Stimulated activated CD4-positive, alpha-beta T cell treated with anti-CD3 and anti-CD28 coated beads, Interleukin-4, amount 100 ng/mL, for 24 hours (primary cell): ENCODE results near the gene GPALPP1.
"Not testable (repeated sequence)": the region's sequence is repeated elsewhere in the genome, so short reads cannot be mapped to it uniquely, and the experiment has no call there.

Source experiments
- DNase-seq: peaks from one replicate; pipeline ENCODE4 v3.0.0-alpha.2; 2020

The GPALPP1 gene, protein sequence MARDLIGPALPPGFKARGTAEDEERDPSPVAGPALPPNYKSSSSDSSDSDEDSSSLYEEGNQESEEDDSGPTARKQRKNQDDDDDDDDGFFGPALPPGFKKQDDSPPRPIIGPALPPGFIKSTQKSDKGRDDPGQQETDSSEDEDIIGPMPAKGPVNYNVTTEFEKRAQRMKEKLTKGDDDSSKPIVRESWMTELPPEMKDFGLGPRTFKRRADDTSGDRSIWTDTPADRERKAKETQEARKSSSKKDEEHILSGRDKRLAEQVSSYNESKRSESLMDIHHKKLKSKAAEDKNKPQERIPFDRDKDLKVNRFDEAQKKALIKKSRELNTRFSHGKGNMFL

DNA sequence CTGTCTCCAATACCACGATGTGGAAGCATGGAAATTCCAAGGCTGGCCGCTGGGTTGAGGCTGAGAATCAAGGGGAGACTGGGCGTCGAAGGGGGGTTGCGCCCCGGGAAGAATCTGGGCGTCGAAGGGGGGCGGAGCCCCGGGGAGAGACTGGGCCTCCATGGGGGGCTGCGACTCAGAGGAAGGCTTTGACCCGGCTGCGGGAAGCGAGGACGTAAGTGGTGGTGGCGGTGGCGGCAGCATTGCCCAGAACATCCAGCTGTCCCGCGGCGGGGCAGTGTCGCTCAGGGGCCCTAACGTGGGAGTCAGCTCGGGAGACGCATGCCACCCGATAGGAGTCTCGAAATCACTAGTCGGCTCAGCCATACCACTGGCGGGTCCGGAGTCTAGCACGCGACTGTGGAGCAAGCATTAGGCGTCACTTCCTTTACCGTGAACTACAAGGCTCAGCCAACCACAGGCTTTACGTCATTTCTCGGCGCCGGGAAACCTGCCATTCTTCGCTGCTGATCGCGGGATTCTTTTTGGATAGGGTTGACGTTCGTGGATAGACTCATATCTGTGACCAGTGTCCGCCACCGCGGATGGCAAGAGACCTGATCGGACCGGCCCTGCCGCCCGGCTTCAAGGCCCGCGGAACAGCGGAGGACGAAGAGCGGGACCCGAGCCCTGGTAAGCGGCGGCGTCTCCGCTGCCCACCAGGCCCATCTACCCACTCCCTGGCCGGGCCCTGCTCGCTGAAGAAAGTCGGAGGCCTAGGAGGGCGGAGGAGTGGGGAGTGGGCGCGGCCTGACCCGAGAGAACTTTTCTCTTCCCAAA lies at the start of gene GPALPP1, which contains the start of gene NUFIP1:
Gene GPALPP1 (plus strand): TSS at position 468 of the 819 bp plus-strand sequence. CDS start 117 bp downstream, at position 585.
Gene NUFIP1 (minus strand): TSS at position 401 of the 819 bp plus-strand sequence. CDS start 35 bp downstream, at position 366.
- peak; percentile 94 for DNase-seq

DNA sequence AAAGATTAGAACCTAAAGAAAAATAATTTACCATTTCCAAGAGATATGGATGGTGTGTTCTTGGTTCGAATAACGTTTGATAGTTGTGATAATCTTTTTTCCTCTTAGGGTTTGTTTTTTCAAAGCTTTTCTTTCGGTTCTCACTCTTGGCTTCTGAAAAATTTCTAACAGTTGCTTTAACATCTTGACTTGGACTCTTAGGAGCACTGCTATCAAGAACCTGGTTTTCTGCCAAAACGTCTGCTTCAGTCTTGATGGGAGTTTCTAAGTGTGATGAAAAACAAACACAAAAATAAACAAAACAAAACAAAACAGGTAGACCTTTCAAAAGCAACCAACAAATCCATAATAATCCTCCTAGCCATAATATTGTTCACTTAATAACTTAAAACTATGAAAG lies 45.9 kb upstream of the GPALPP1 start:
- DNase-seq, result not testable (repeated sequence)

- DNase-seq, result no peak
These were observed 38.2 kb upstream of the GPALPP1 start for GRCh38 chr13:44951184-44951583.

- no peak for DNase-seq
These were observed 36.7 kb upstream of the GPALPP1 start for GRCh38 chr13:44952671-44953070.

DNA sequence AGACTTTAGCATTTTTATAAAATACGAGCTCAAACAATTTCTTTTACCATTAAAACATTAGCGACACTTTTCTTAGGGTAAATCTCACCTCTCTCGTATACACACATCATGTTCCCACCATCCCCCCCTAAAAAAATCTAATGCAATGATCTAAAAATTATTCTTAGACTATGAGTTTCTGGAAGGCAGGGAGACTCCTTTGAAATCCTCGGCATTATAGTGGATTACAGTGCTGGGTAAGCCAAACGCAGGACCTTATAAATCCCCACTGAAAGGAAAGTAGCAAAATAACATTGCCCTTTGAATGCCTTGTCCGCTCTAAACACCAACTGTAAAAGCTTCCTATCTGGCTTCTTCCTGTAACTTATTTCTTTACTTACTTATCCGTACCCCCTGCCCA lies 35.1 kb upstream of the GPALPP1 start:
- no peak for DNase-seq

DNA sequence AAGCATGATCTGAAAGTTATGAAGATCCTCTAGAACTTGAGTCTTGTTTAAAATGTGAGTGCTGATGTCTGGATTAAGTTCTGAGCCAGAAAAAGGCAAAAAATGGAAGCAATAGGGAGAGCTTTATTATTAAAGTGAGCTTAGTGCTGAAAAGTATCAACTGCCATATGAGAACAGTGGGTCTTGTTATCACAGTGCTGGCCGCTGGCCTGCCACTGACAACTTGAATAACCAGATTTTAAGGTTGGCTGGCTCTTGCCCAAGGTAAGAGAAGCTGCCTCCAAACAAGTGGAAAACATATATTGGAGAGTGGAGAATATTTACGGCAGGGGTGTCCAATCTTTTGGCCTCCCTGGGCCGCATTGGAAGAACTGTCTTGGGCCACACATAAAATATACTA lies 33.9 kb upstream of the GPALPP1 start:
- no peak for DNase-seq

DNA sequence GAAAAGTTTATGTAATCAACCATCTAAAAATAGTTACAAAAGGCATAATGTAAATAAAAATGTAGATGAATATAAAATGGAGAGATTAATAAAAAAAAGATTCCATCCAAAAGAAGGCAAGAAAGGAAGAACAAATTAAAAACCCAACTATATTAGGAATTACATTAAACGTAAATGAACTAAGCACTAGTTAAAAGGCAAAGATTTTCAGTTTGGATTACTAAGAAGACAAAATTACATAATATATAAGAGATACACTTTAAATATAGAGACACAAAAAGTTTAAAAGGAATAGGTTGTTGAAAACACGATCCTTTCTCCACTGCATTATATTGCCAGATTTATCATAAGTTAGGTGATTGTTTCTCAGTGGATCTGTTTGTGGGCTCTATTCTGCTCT lies 27.3 kb upstream of the GPALPP1 start:
- DNase-seq, result no peak

GRCh38 chr13:44967704-44968433 lies 21.5 kb upstream of the GPALPP1 start:
- no peak for DNase-seq

- no peak for DNase-seq
These were observed 20.9 kb upstream of the GPALPP1 start for GRCh38 chr13:44968434-44968815.

DNA sequence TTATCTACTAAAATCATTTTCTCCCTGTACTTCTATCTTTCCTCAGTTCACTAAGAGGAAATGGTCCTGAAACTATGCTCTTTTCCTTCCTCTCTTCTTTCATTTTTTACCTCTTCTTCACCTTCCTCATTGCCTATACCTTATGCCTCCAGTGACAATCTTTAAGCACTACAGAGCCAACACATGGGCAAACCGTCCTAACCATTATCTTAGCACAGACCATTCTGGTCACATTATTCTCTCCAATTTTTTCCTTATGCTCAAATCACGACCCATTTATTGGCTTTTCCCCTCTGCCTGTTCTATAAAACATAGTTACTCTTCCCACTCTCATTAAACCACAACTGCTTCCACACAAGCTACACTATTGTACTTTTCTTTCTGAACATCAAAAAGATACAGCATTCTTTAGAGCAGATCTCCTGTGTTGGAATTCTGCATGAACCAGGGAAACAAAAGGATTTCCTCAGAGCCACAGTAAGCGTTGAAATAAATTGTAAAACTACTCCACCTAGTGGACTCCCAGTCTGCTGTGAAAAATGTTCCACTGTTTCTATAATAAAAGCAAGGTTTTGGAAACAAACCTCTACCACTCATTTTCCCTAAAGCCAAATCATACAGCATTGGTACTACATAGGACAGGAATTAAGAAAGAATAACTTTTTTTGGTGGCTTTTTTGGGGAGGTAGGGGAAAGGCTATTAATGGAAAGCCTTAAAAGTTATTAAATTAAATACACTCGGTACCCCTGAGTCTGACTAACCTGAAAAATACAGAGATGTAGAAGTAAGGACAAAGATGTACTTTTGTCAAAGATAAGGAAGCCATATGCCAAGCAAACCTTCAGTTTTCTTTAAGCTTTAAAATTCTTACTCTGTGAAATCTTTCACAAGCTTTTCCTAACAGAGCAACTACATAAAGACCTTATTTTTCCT lies 19.5 kb upstream of the GPALPP1 start:
- DNase-seq, result no peak

DNA sequence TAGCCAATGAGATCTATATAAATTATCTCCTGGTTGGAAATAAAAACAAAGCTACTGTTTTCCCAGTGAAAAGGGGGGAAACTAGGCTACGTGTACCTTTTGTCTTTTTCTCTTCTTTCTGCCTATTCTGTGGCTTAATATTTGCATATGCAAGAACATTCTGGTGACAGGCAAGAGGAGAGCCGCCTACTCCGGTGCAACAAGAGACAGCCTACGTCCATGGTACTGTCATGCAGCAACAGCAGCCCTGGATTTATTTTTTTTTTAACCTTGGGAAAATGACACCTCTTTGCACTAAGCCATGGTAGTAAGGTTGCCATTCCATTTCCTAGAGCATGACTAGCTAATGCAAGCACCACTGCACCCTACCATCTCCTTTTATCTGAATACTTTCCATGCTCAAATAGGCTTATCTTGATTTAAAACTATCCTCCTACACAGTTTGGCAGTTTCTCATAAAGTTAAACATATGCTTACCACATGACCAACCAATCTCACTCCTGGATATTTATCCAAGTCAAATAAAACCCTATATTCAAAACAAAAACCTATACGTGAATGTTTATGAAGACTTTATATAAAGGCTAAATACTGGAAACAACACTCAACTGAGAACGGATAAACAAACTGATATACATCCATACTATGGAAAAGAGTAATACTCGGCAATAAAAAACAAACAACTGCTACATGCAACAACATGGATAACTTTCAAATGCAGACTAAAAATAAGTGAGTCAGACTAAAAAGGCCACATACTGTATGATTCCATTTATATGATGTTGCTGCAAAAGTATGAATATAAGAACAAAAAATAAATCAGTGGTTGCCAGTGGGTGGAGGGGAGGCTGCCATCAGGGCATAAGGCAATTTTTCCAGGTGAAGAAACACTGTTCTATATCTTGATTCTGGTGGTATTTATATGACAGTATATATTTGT lies 17.4 kb upstream of the GPALPP1 start:
- no peak for DNase-seq

DNA sequence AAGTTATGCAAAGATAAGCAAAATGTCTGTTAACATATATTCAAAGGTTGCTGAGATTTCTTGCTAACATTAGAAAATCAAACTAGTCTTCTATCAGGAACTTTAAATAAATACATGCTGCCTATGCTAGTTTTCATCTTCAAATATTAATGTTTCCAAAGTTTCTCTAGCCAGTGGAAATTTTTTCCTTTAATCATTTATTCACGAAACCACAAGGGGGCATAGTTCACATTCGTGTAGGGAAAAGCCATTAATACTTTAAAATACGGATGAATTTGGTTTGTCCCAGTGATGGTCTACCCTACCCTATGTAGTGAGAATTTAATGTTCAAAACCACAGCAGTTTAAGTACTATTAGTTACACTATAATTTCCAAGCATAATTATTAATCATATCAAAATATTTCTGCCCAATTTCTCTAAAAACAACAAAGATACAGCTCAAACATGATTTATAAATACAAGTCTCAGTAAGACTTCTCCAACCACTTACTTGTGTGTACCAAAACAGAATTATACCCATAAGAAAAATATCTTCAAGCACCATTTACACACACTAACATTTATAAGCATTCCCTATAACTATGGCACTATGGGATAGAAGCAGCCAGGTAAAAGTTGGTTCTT lies 16.3 kb upstream of the GPALPP1 start:
- no peak for DNase-seq

DNA sequence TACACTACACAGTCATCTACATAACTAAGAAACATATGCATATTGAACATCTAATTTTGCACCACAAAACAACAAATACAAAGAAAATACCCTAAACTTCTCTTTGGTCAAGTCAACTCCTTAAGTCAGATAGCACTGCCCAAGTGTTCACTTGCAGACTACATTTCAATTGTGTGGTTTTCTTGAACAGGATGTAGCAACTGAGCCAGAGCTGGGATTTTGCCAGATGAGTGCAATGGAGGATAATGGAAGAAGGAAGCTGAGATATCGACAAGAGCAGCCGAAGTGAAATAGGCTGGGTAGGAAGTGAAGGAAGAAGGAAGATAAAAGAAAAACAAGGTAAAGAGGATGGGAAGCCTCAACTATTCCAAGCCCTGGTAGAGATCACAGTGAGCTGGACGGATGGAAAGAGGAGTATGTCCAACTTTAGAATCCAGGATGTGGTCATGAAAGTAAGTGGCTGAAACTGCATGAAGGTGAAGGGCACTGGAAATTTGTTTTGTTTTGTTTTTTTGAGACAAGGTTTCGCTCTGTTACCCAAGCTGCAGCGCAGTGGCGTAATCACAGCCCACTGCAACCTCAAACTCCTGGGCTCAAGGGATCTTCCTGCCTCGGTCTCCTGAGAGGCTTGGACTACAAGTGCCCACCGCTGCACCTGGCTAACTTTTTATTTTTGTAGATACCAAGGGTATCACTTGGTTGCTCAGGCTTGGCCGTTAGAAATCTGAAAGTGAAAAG lies 15.1 kb upstream of the GPALPP1 start:
- DNase-seq, result no peak

GRCh38 chr13:44976196-44976595 lies 13.1 kb upstream of the GPALPP1 start:
- no peak for DNase-seq

DNA sequence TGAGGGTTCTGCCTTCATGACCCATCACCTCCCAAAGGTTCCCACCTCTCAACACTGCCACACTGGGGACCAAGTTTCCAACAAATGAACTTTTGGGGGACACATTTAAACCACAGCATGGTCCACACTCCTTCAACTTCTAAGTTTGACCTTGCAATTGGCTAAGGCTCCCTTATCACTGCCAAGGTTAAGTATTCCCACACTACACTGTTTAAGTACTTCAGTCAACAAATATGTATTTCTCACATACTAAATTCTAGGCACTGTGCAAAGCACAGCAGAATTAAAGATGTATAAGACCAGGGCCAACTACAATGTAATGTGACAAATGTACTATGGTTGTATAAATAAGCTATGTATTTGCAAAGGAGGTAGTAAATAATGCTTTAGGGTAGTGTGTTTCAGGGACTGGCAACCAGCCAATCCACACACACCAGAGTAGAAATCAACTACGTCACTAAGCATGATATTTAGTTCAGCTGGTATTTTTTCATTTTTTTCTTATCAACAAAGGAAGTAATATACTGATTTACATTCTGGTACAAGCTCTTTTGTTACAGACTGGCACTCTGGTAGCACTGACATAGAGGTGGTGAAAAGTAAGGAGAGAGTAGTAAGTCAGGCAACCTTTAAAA lies 12.3 kb upstream of the GPALPP1 start:
- no peak for DNase-seq

DNA sequence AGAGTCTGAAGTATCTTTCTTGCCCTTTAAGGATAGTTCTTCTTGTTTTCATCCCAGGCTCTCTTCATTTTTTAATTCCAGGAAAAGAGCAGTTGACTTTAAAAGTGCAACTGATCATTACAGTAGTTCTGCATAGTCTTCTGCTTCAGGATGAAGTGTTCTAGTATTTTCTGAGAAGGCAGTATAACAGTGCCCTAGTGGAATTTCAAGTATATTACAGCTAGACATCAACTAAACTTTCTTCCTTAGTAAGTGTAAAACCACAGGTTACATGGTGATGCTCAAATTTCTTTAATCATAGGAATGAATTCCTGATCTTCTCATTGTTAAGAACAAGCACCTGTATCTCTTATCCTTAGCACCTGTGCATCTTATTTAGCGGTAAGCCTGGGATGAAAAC lies 11.0 kb upstream of the GPALPP1 start:
- no peak for DNase-seq

- peak; percentile 9 for DNase-seq
These were observed 603 bp downstream of the GPALPP1 start for GRCh38 chr13:44989941-44990340.

DNA sequence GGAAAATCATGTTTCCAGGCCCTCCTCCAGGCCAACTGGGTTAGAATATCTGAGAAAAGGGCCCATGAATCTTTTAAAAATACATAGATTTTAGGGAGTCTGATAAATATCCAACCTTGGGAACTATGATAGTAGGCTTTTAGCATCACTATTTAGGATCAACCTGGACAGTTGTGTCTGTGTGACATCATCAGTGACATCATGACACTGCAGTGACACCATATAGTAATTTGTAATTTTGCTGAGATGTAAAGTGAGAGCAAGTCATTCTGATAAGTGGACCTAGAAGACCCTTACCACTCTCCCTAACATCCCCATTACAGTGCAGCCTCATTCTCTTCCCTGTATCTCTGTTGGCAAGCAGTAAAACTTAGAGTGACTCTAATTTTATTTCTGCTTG lies 14.1 kb downstream of the GPALPP1 start:
- no peak for DNase-seq

GRCh38 chr13:45004096-45004495 lies 14.8 kb downstream of the GPALPP1 start:
- DNase-seq, result no peak
